Measurements from ENCODE around the gene OSBPL10.

The OSBPL10 gene, protein sequence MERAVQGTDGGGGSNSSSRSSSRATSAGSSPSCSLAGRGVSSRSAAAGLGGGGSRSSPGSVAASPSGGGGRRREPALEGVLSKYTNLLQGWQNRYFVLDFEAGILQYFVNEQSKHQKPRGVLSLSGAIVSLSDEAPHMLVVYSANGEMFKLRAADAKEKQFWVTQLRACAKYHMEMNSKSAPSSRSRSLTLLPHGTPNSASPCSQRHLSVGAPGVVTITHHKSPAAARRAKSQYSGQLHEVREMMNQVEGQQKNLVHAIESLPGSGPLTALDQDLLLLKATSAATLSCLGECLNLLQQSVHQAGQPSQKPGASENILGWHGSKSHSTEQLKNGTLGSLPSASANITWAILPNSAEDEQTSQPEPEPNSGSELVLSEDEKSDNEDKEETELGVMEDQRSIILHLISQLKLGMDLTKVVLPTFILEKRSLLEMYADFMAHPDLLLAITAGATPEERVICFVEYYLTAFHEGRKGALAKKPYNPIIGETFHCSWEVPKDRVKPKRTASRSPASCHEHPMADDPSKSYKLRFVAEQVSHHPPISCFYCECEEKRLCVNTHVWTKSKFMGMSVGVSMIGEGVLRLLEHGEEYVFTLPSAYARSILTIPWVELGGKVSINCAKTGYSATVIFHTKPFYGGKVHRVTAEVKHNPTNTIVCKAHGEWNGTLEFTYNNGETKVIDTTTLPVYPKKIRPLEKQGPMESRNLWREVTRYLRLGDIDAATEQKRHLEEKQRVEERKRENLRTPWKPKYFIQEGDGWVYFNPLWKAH

GRCh38 chr3:31981206-31982181, at the start of gene OSBPL10, which contains the start of gene ZNF860:
Gene OSBPL10 (minus strand): TSS chr3:31981262. CDS start chr3:31981179, 83 bp downstream.
Gene ZNF860 (plus strand): TSS chr3:31981750. CDS start chr3:31989080, 7,330 bp downstream.
- no peak for TF ChIP-seq CTCF (IDR thresholded peaks at IDR 0.05; ENCODE audit: control insufficient read depth, extremely low read depth, insufficient read depth)
- H3K4me3 ChIP-seq (ENCODE audit: low read depth, low read length), result peak within 1 kb of the TSS; percentile 42
- DNase-seq (ENCODE audit: low read depth), result no peak

DNA sequence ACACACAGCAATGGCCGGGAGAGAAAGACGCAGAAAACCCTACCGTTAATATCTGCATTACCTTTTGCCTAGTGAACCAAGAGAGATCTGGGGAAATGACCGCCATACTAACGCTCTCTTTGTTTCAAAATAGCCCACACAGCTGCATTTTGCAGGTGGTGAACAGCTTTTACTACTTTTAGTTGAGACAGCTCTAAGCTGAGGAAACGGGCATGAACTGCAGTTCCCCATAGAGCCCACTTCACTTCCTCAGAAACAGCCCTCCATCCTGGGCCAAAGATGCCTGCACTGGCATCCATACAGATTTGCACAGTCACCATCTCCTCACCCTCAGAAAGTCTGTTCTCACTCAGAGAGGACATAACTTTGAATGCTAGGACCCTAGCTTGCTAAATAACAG, 45.5 kb upstream of the OSBPL10 start:
- no peak overlapping the region for H3K4me3 ChIP-seq (ENCODE audit: low read depth, low read length)
- DNase-seq (ENCODE audit: low read depth), result no peak
- no peak for TF ChIP-seq CTCF (IDR thresholded peaks at IDR 0.05; ENCODE audit: control insufficient read depth, extremely low read depth, insufficient read depth)

GRCh38 chr3:32022947-32023346, 41.9 kb upstream of the OSBPL10 start:
- TF ChIP-seq CTCF (IDR thresholded peaks at IDR 0.05; ENCODE audit: control insufficient read depth, extremely low read depth, insufficient read depth), result no peak
- no peak for DNase-seq (ENCODE audit: low read depth)

DNA sequence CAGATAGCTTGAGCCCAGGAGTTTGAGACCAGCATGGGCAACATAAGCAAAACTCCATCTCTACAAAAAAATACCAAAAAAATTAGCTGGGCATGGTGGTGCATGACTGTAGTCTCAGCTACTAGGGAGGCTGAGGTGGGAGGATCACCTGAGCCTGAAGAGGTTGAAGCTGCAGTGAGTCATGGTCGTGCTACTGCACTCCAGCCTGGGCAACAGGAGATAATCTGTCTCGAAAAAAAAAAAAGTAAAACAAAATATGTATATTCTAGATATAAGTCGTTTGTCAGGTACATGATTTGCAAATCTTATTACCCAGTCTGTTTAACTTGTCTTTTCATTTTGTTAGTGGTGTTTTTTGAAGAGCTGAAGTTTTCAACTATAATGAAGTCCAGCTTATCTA, 40.7 kb upstream of the OSBPL10 start:
- no peak for TF ChIP-seq CTCF (IDR thresholded peaks at IDR 0.05; ENCODE audit: control insufficient read depth, extremely low read depth, insufficient read depth)
- no peak overlapping the region for H3K4me3 ChIP-seq (ENCODE audit: low read depth, low read length)
- no peak for DNase-seq (ENCODE audit: low read depth)

More at GRCh38 chr3:32022947-32023346, 41.9 kb upstream of the OSBPL10 start:
- no peak overlapping the region for H3K4me3 ChIP-seq (ENCODE audit: low read depth, low read length)

DNA sequence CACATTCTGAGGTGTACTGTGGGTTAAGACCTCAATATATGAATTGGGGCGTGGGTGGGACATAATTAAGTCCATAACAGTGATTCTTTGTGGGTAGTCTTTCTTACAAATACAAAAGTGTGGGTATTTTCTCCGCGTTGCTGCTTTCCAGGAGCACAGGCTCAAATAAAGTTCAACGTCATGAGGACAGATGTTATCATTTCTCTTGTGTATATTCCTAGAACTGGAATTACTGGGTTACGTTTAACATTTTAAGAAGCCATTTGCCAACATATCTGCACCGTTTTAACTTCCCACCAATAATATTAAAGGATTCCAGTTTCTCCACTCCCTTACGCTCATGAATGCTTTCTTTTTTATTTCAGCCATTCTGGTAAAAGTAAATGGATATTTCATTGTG, 40.1 kb upstream of the OSBPL10 start:
- H3K4me3 ChIP-seq (ENCODE audit: low read depth, low read length), result no peak overlapping the region
- TF ChIP-seq CTCF (IDR thresholded peaks at IDR 0.05; ENCODE audit: control insufficient read depth, extremely low read depth, insufficient read depth), result no peak
- DNase-seq (ENCODE audit: low read depth), result no peak
